K562 (cell line): ENCODE results near the gene IGSF23. TPM values are rescaled to one million over a fixed set of nuclear protein-coding genes. Genes with fewer than 3 reads are reported as not detected.
A peak's percentile ranks its signal among the peaks of the same experiment; 100 is the strongest.

ENCODE experiments used
- ATF7 ChIP-seq: fragments of 450-650 bp; IDR thresholded peaks from 2 replicates; pipeline ENCODE4 v1.7.1; 2014; ENCODE audit warnings: mild to moderate bottlenecking, moderate library complexity
- CREM ChIP-seq: IDR thresholded peaks from 2 replicates; pipeline ENCODE4 v1.6.1; 2014; ENCODE audit warnings: antibody characterized with exemption, low read depth
- FOXM1 ChIP-seq, 2 experiments: fragments of 450-650 bp in 1 of 2; sonication (generic) in 1 of 2; formaldehyde crosslinking in 1 of 2; IDR thresholded peaks; 2 replicates each; pipeline versions ENCODE4 v1.6.1 to v1.9.0; 2017 to 2022; ENCODE audit warnings: low read depth in 2 of 2, mild to moderate bottlenecking in 2 of 2, missing genetic modification reagents in 1 of 2, moderate library complexity in 1 of 2
- GATAD2B ChIP-seq: fragments of 450-650 bp; IDR thresholded peaks from 2 replicates; pipeline ENCODE4 v1.6.1; 2017; ENCODE audit warnings: mild to moderate bottlenecking, borderline replicate concordance
- HIVEP1 ChIP-seq: fragments of 250-450 bp; sonication (Bioruptor Pico); IDR thresholded peaks from 2 replicates; pipeline ENCODE4 v1.4.0; 2020; ENCODE audit warnings: mild to moderate bottlenecking
- HLTF ChIP-seq: fragments of 450-650 bp; IDR thresholded peaks from 2 replicates; pipeline ENCODE4 v1.6.1; 2016
- L3MBTL2 ChIP-seq: fragments of 450-650 bp; IDR thresholded peaks from 2 replicates; pipeline ENCODE4 v1.6.1; 2016; ENCODE audit warnings: mild to moderate bottlenecking, moderate library complexity
- MTA2 ChIP-seq: fragments of 450-650 bp; IDR thresholded peaks from 2 replicates; pipeline ENCODE4 v1.6.1; 2016; ENCODE audit warnings: low read depth
- NFRKB ChIP-seq: fragments of 450-650 bp; IDR thresholded peaks from 2 replicates; pipeline ENCODE4 v1.6.1; 2016; ENCODE audit warnings: low read depth
- RBFOX2 ChIP-seq: fragments of 200-400 bp; formaldehyde crosslinking; IDR thresholded peaks from 2 replicates; pipeline ENCODE4 v1.6.1; 2017; ENCODE audit warnings: low read depth, mild to moderate bottlenecking, low read length, moderate library complexity
- RBM25 ChIP-seq: fragments of 200-400 bp; formaldehyde crosslinking; IDR thresholded peaks from 2 replicates; pipeline ENCODE4 v1.6.1; 2018; ENCODE audit warnings: low read length, low read depth, moderate library complexity; ENCODE audit not compliant: severe bottlenecking
- RCOR1 ChIP-seq, 2 experiments: IDR thresholded peaks; 2 replicates each; pipeline ENCODE4 v1.6.1; 2012; ENCODE audit warnings: low read depth in 2 of 2, low read length in 2 of 2, borderline replicate concordance in 1 of 2, improper control_type of control experiment in 1 of 2
- ZBTB17 ChIP-seq: fragments of 450-650 bp; formaldehyde crosslinking; IDR thresholded peaks from 2 replicates; pipeline ENCODE4 v1.4.0; 2020; ENCODE audit warnings: mild to moderate bottlenecking
- ZNF134 ChIP-seq: fragments of 250-450 bp; sonication (Bioruptor Pico); conservative IDR thresholded peaks from 2 replicates; pipeline ENCODE4 v1.4.0; 2020
- ZNF24 ChIP-seq: fragments of 450-650 bp; IDR thresholded peaks from 2 replicates; pipeline ENCODE4 v1.6.1; 2016
- ZNF778 ChIP-seq: fragments of 450-650 bp; formaldehyde crosslinking; IDR thresholded peaks from 2 replicates; pipeline ENCODE4 v1.4.0; 2020; ENCODE audit warnings: mild to moderate bottlenecking, moderate library complexity
- polyA plus RNA-seq, 8 experiments: library from polyadenylated mRNA; depleted of rRNA in 4 of 8; stranded (reverse) in 5 of 8; unstranded in 3 of 8; fragments of >200 nt; fragmentation: Nextera tagmentation in 2 of 8; fragmentation: Illumina TruSeq in 1 of 8; extraction: Ambion mirVana in 2 of 8; extraction: Trizol in 1 of 8; gene quantifications; 2 replicates each; pipeline versions ENCODE4 v1.2.1 to v1.2.3, GENCODE V29; 2011 to 2014; ENCODE audit warnings: inconsistent platforms in 1 of 8, missing spikeins in 1 of 8
- total RNA-seq, 7 experiments: library from RNA; depleted of rRNA in 6 of 7; stranded (reverse); fragments of >200 nt in 6 of 7; fragmentation: Illumina TruSeq in 2 of 7; extraction: Trizol in 2 of 7; gene quantifications; 2 replicates each; pipeline versions ENCODE4 v1.2.1 to v1.2.3, GENCODE V29; 2011 to 2021; ENCODE audit warnings: low replicate concordance in 1 of 7
- TF ChIP-seq, protein P1 (sequence below), 2 experiments: fragments of 450-650 bp; formaldehyde crosslinking in 1 of 2; IDR thresholded peaks; 2 replicates each; pipeline versions ENCODE4 v1.4.0 to v1.6.1; 2014 to 2020; ENCODE audit warnings: mild to moderate bottlenecking in 2 of 2, borderline replicate concordance in 1 of 2, low read depth in 1 of 2
- TF ChIP-seq, protein P2 (sequence below), 2 experiments: fragments of 450-650 bp; IDR thresholded peaks; 2 replicates each; pipeline ENCODE4 v1.6.1; 2016

The IGSF23 gene
- total and polyA plus RNA-seq, 9 of the 15 experiments (the other 6 are each of a cell fraction or from before 2014, with no cell fraction given), result not detected

- 0 out of 4 replicates have a peak, but pooled peaks of 1 of the 2 experiments have one; percentile 15 for TF ChIP-seq RCOR1 (IDR thresholded peaks at IDR 0.05; ENCODE audit: borderline replicate concordance in 1 of 2, low read depth in 2 of 2, low read length in 2 of 2)
- TF ChIP-seq CREM, result no peak
- no peak for TF ChIP-seq ZNF134 (CRISPR knock-in tag)
- TF ChIP-seq FOXM1 (IDR thresholded peaks at IDR 0.05; ENCODE audit: low read depth), result no peak
- no peak for TF ChIP-seq FOXM1 (CRISPR knock-in tag; IDR thresholded peaks at IDR 0.05; ENCODE audit: low read depth)
- TF ChIP-seq, protein P1, sequence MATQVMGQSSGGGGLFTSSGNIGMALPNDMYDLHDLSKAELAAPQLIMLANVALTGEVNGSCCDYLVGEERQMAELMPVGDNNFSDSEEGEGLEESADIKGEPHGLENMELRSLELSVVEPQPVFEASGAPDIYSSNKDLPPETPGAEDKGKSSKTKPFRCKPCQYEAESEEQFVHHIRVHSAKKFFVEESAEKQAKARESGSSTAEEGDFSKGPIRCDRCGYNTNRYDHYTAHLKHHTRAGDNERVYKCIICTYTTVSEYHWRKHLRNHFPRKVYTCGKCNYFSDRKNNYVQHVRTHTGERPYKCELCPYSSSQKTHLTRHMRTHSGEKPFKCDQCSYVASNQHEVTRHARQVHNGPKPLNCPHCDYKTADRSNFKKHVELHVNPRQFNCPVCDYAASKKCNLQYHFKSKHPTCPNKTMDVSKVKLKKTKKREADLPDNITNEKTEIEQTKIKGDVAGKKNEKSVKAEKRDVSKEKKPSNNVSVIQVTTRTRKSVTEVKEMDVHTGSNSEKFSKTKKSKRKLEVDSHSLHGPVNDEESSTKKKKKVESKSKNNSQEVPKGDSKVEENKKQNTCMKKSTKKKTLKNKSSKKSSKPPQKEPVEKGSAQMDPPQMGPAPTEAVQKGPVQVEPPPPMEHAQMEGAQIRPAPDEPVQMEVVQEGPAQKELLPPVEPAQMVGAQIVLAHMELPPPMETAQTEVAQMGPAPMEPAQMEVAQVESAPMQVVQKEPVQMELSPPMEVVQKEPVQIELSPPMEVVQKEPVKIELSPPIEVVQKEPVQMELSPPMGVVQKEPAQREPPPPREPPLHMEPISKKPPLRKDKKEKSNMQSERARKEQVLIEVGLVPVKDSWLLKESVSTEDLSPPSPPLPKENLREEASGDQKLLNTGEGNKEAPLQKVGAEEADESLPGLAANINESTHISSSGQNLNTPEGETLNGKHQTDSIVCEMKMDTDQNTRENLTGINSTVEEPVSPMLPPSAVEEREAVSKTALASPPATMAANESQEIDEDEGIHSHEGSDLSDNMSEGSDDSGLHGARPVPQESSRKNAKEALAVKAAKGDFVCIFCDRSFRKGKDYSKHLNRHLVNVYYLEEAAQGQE (IDR thresholded peaks at IDR 0.05; ENCODE audit: borderline replicate concordance), result peak; percentile 42
- TF ChIP-seq, protein P1 (CRISPR knock-in tag; IDR thresholded peaks at IDR 0.05; ENCODE audit: low read depth), result no peak
- TF ChIP-seq GATAD2B, result no peak
- peak; percentile 61; the same call in 1 of the 2 replicates for TF ChIP-seq HLTF
- TF ChIP-seq NFRKB, result no peak
- TF ChIP-seq MTA2, result no peak
- no peak for TF ChIP-seq L3MBTL2
- no peak for TF ChIP-seq ZNF778
- TF ChIP-seq HIVEP1 (CRISPR knock-in tag), result no peak
- TF ChIP-seq, protein P2, sequence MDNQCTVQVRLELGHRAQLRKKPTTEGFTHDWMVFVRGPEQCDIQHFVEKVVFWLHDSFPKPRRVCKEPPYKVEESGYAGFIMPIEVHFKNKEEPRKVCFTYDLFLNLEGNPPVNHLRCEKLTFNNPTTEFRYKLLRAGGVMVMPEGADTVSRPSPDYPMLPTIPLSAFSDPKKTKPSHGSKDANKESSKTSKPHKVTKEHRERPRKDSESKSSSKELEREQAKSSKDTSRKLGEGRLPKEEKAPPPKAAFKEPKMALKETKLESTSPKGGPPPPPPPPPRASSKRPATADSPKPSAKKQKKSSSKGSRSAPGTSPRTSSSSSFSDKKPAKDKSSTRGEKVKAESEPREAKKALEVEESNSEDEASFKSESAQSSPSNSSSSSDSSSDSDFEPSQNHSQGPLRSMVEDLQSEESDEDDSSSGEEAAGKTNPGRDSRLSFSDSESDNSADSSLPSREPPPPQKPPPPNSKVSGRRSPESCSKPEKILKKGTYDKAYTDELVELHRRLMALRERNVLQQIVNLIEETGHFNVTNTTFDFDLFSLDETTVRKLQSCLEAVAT (IDR thresholded peaks at IDR 0.05), result peak in 1 of 2 experiments; percentile 96; a peak in 2 of 4 replicates
- TF ChIP-seq ZNF24, result peak; percentile 67; the same call in 1 of the 2 replicates
- TF ChIP-seq RBFOX2, result no peak
- TF ChIP-seq ZBTB17, result peak; percentile 98
- TF ChIP-seq ATF7, result no peak
- peak; percentile 46 for TF ChIP-seq RBM25
These were observed 58.9 kb downstream of the IGSF23 start (continued) for GRCh38 chr19:44672226-44672625.
